ENCODE measurements around the gene PPM1L. TPM values are rescaled to one million over a fixed set of nuclear protein-coding genes. Genes with fewer than 3 reads are reported as not detected.

PPM1L gene
- polyA plus RNA-seq, 3 donors = 1.3 to 3.8 (median 2.6) TPM

- WGBS, 3 donors = 31 to 53% (median 34%) methylated on average over 20 of the region's 20 CpGs
- H3K27ac ChIP-seq (ENCODE audit: low read depth, low read length) = no peak overlapping the region
Observed at GRCh38 chr3:160757233-160758106, 1.4 kb downstream of the PPM1L start.

GRCh38 chr3:160758929-160759577 is 3.0 kb downstream of the PPM1L start:
- no peak overlapping the region for H3K27ac ChIP-seq (ENCODE audit: low read depth, low read length)
- 74 to 92% (median 90%) methylated on average over 3 of the region's 3 CpGs for WGBS, 3 donors

- 94 to 100% (median 99%) methylated on average over 1 of the region's 1 CpG for WGBS, 3 donors
- H3K27ac ChIP-seq (ENCODE audit: low read depth, low read length) = no peak overlapping the region
Observed at GRCh38 chr3:160763073-160763472, 7.0 kb downstream of the PPM1L start.

GRCh38 chr3:160765211-160765610 is 9.2 kb downstream of the PPM1L start:
- H3K27ac ChIP-seq (ENCODE audit: low read depth, low read length) = no peak overlapping the region
- WGBS, 3 donors = 47 to 90% (median 78%) methylated on average over 1 of the region's 1 CpG

GRCh38 chr3:160768031-160768430 is 12.0 kb downstream of the PPM1L start:
- H3K27ac ChIP-seq (ENCODE audit: low read depth, low read length) = no peak overlapping the region

- WGBS, 3 donors = 88 to 93% (median 88%) methylated on average over 2 of the region's 2 CpGs
- H3K27ac ChIP-seq (ENCODE audit: low read depth, low read length) = no peak overlapping the region
Observed at GRCh38 chr3:160768918-160769317, 12.9 kb downstream of the PPM1L start.

GRCh38 chr3:160771811-160772459 is 15.9 kb downstream of the PPM1L start:
- 50 to 97% (median 74%) methylated on average over 1 of the region's 1 CpG for WGBS, 3 donors
- H3K27ac ChIP-seq (ENCODE audit: low read depth, low read length) = no peak overlapping the region

GRCh38 chr3:160773722-160774121 is 17.7 kb downstream of the PPM1L start:
- H3K27ac ChIP-seq (ENCODE audit: low read depth, low read length) = no peak overlapping the region

GRCh38 chr3:160774172-160774571 is 18.1 kb downstream of the PPM1L start:
- 74 to 90% (median 78%) methylated on average over 3 of the region's 3 CpGs for WGBS, 3 donors
- H3K27ac ChIP-seq (ENCODE audit: low read depth, low read length) = no peak overlapping the region

- H3K27ac ChIP-seq (ENCODE audit: low read depth, low read length) = no peak overlapping the region
- WGBS, 3 donors = 86 to 93% (median 92%) methylated on average over 1 of the region's 1 CpG
Observed at GRCh38 chr3:160778480-160778879, 22.4 kb downstream of the PPM1L start.

- 43 to 75% (median 57%) methylated on average over 1 of the region's 1 CpG for WGBS, 3 donors
- no peak overlapping the region for H3K27ac ChIP-seq (ENCODE audit: low read depth, low read length)
Observed at GRCh38 chr3:160779040-160779439, 23.0 kb downstream of the PPM1L start.

- H3K27ac ChIP-seq (ENCODE audit: low read depth, low read length) = no peak overlapping the region
Observed at GRCh38 chr3:160780245-160780644, 24.2 kb downstream of the PPM1L start.

GRCh38 chr3:160781402-160781801 is 25.4 kb downstream of the PPM1L start:
- 74 to 89% (median 76%) methylated on average over 4 of the region's 4 CpGs for WGBS, 3 donors
- H3K27ac ChIP-seq (ENCODE audit: low read depth, low read length) = no peak overlapping the region

- no peak overlapping the region for H3K27ac ChIP-seq (ENCODE audit: low read depth, low read length)
- WGBS, 3 donors = 90 to 93% (median 92%) methylated on average over 3 of the region's 3 CpGs
Observed at GRCh38 chr3:160781863-160782262, 25.8 kb downstream of the PPM1L start.

GRCh38 chr3:160784853-160785252 is 28.8 kb downstream of the PPM1L start:
- H3K27ac ChIP-seq (ENCODE audit: low read depth, low read length) = no peak overlapping the region

- no peak overlapping the region for H3K27ac ChIP-seq (ENCODE audit: low read depth, low read length)
- WGBS, 3 donors = 50 to 60% (median 55%) methylated on average over 2 of the region's 2 CpGs
Observed at GRCh38 chr3:160790726-160791125, 34.7 kb downstream of the PPM1L start.

- WGBS, 3 donors = 58 to 72% (median 65%) methylated on average over 2 of the region's 2 CpGs
- H3K27ac ChIP-seq (ENCODE audit: low read depth, low read length) = no peak overlapping the region
Observed at GRCh38 chr3:160792540-160792939, 36.5 kb downstream of the PPM1L start.

- whole genome bisulfite sequencing, 3 donors = 75 to 89% (median 77%) methylated on average over 1 of the region's 1 CpG
- H3K27ac ChIP-seq (ENCODE audit: low read depth, low read length) = no peak overlapping the region
Observed at GRCh38 chr3:160793722-160794252, 37.8 kb downstream of the PPM1L start.

GRCh38 chr3:160796089-160796812 is 40.2 kb downstream of the PPM1L start:
- 66 to 87% (median 74%) methylated on average over 4 of the region's 4 CpGs for WGBS, 3 donors
- H3K27ac ChIP-seq (ENCODE audit: low read depth, low read length) = no peak overlapping the region

All from adipose tissue (tissue), 3 donors.